H9 (cell line): ENCODE data around the gene RTTN. TPM values are rescaled to one million over a fixed set of nuclear protein-coding genes. Genes with fewer than 3 reads are reported as not detected.

Experiments
- DNase-seq: peaks from one replicate; pipeline ENCODE4 v3.0.0-alpha.2; 2017
- H2AFZ ChIP-seq: one replicate; pipeline ENCODE4 v1.6.1; 2013; ENCODE audit warnings: mild to moderate bottlenecking, low read length, control low read depth, moderate library complexity
- H2AK5ac ChIP-seq: 2 replicates; pipeline ENCODE4 v1.6.1; 2013; ENCODE audit warnings: low read length, control low read depth, mixed read lengths; ENCODE audit not compliant: insufficient read length
- H2BK120ac ChIP-seq: one replicate; pipeline ENCODE4 v1.6.1; 2013; ENCODE audit warnings: low read depth, mild to moderate bottlenecking, low read length, control low read depth, inconsistent platforms; ENCODE audit not compliant: poor library complexity, severe bottlenecking
- H2BK12ac ChIP-seq: 2 replicates; pipeline ENCODE4 v1.6.1; 2013; ENCODE audit warnings: low read length, control low read depth, mixed read lengths, low read depth; ENCODE audit not compliant: insufficient read length
- H2BK15ac ChIP-seq: 2 replicates; pipeline ENCODE4 v1.6.1; 2013; ENCODE audit warnings: low read depth, low read length, control low read depth
- H2BK20ac ChIP-seq: one replicate; pipeline ENCODE4 v1.6.1; 2013; ENCODE audit warnings: low read depth, mild to moderate bottlenecking, low read length, control low read depth, inconsistent platforms; ENCODE audit not compliant: poor library complexity, severe bottlenecking
- H2BK5ac ChIP-seq: 2 replicates; pipeline ENCODE4 v1.6.1; 2013; ENCODE audit warnings: low read length, control low read depth, mixed read lengths; ENCODE audit not compliant: insufficient read length
- H3K14ac ChIP-seq: 2 replicates; pipeline ENCODE4 v1.6.1; 2013; ENCODE audit warnings: low read length, control low read depth; ENCODE audit not compliant: insufficient read depth
- H3K18ac ChIP-seq: 2 replicates; pipeline ENCODE4 v1.6.1; 2013; ENCODE audit warnings: low read depth, mild to moderate bottlenecking, mixed read lengths, low read length, control low read depth; ENCODE audit not compliant: insufficient read length
- H3K23ac ChIP-seq: 2 replicates; pipeline ENCODE4 v1.6.1; 2013; ENCODE audit warnings: low read length, control low read depth, mixed read lengths, low read depth; ENCODE audit not compliant: insufficient read length
- H3K23me2 ChIP-seq: 2 replicates; pipeline ENCODE4 v1.6.1; 2013; ENCODE audit warnings: low read depth, mild to moderate bottlenecking, mixed read lengths, low read length, control low read depth; ENCODE audit not compliant: insufficient read length, poor library complexity, severe bottlenecking
- H3K27ac ChIP-seq: 2 replicates; pipeline ENCODE4 v1.5.1; 2013; ENCODE audit warnings: low read length, control low read depth, mixed read lengths, low read depth; ENCODE audit not compliant: insufficient read length
- H3K27me3 ChIP-seq: 2 replicates; pipeline ENCODE4 v1.6.1; 2013; ENCODE audit warnings: low read length, control low read depth, inconsistent platforms; ENCODE audit not compliant: insufficient read depth
- H3K4ac ChIP-seq: 2 replicates; pipeline ENCODE4 v1.6.1; 2013; ENCODE audit warnings: low read depth, mild to moderate bottlenecking, control low read depth, inconsistent platforms, low read length, moderate library complexity
- H3K4me1 ChIP-seq: 2 replicates; pipeline ENCODE4 v1.6.1; 2013; ENCODE audit warnings: low read length, control low read depth, inconsistent platforms; ENCODE audit not compliant: insufficient read depth
- H3K4me2 ChIP-seq: 2 replicates; pipeline ENCODE4 v1.6.1; 2013; ENCODE audit warnings: low read length, control low read depth, mixed read lengths; ENCODE audit not compliant: insufficient read length, insufficient read depth
- H3K56ac ChIP-seq: 2 replicates; pipeline ENCODE4 v1.6.1; 2013; ENCODE audit warnings: low read depth, mild to moderate bottlenecking, mixed read lengths, low read length, control low read depth; ENCODE audit not compliant: insufficient read length
- H3K79me1 ChIP-seq: 2 replicates; pipeline ENCODE4 v1.6.1; 2013; ENCODE audit warnings: low read depth, mild to moderate bottlenecking, moderate library complexity, low read length, control low read depth, inconsistent platforms; ENCODE audit not compliant: insufficient read depth, poor library complexity, severe bottlenecking
- H3K79me2 ChIP-seq: 2 replicates; pipeline ENCODE4 v1.6.1; 2013; ENCODE audit warnings: low read length, control low read depth, inconsistent platforms; ENCODE audit not compliant: insufficient read depth
- H3K9ac ChIP-seq: 2 replicates; pipeline ENCODE4 v1.6.1; 2013; ENCODE audit warnings: low read length, control low read depth, mixed read lengths; ENCODE audit not compliant: insufficient read length; ENCODE audit errors: extremely low read depth
- H3K9me3 ChIP-seq: one replicate; pipeline ENCODE4 v1.6.1; 2013; ENCODE audit warnings: low read depth, low read length, inconsistent platforms; ENCODE audit not compliant: control insufficient read depth
- H3T11ph ChIP-seq: one replicate; pipeline ENCODE4 v1.6.1; 2013; ENCODE audit warnings: mild to moderate bottlenecking, low read length, control low read depth, inconsistent platforms
- H4K20me1 ChIP-seq: one replicate; pipeline ENCODE4 v1.6.1; 2013; ENCODE audit not compliant: control insufficient read depth, insufficient read length, insufficient read depth
- H4K5ac ChIP-seq: 2 replicates; pipeline ENCODE4 v1.6.1; 2013; ENCODE audit warnings: low read depth, mild to moderate bottlenecking, mixed read lengths, low read length, control low read depth; ENCODE audit not compliant: insufficient read length
- H4K8ac ChIP-seq: replicated peaks from 2 replicates; pipeline ENCODE4 v1.6.1; 2013; ENCODE audit warnings: low read length, control low read depth, mixed read lengths, low read depth; ENCODE audit not compliant: insufficient read length
- H4K91ac ChIP-seq: 2 replicates; pipeline ENCODE4 v1.6.1; 2013; ENCODE audit warnings: low read depth, mild to moderate bottlenecking, moderate library complexity, mixed read lengths, low read length, control low read depth; ENCODE audit not compliant: insufficient read length
- H3K27ac Mint-ChIP-seq, 3 experiments: 2 replicates in 2 of 3; 3 replicates in 1 of 3; pipeline ENCODE4 v1.8.0; 2020 to 2021; ENCODE audit warnings: mixed read lengths in 3 of 3, mild to moderate bottlenecking in 1 of 3, moderate library complexity in 1 of 3
- H3K27me3 Mint-ChIP-seq: 2 replicates; pipeline ENCODE4 v1.8.0; 2021; ENCODE audit warnings: low read depth, mild to moderate bottlenecking, moderate library complexity, mixed read lengths
- H3K36me3 Mint-ChIP-seq, 3 experiments: 2 replicates in 2 of 3; 3 replicates in 1 of 3; pipeline ENCODE4 v1.8.0; 2020 to 2021; ENCODE audit warnings: low read depth in 3 of 3, mixed read lengths in 3 of 3; ENCODE audit not compliant: insufficient read depth in 1 of 3
- H3K4me1 Mint-ChIP-seq, 2 experiments: 2 replicates each; pipeline ENCODE4 v1.8.0; 2020; ENCODE audit warnings: mixed read lengths in 2 of 2
- H3K4me3 Mint-ChIP-seq, 2 experiments: 2 replicates in 1 of 2; 3 replicates in 1 of 2; pipeline ENCODE4 v1.8.0; 2020 to 2021; ENCODE audit warnings: mild to moderate bottlenecking in 2 of 2, mixed read lengths in 2 of 2, moderate library complexity in 1 of 2
- H3K9me3 Mint-ChIP-seq, 2 experiments: 2 replicates in 1 of 2; 3 replicates in 1 of 2; pipeline ENCODE4 v1.8.0; 2020; ENCODE audit warnings: mild to moderate bottlenecking in 2 of 2, mixed read lengths in 2 of 2, moderate library complexity in 1 of 2
- CTCF ChIP-seq: fragments of 200-600 bp; sonication (generic); conservative IDR thresholded peaks from 3 replicates; pipeline ENCODE4 v1.8.0; 2021; ENCODE audit warnings: antibody characterized with exemption, mild to moderate bottlenecking
- WGBS: extraction: QIAGEN DNeasy Blood & Tissue Kit; methylation state at CpG from one replicate; pipeline ENCODE4 v1.1.7; 2013; ENCODE audit warnings: missing lambda C conversion rate, low lambda C conversion rate, mixed read lengths; ENCODE audit not compliant: insufficient read length; ENCODE audit errors: extremely low coverage; 5-methylcytosine and 5-hydroxymethylcytosine counted together
- total RNA-seq: library from RNA; stranded (reverse); gene quantifications from 2 replicates; pipeline ENCODE4 v1.2.1, GENCODE V29; 2021

Gene RTTN
- total RNA-seq, 1 experiment from 2014 or later, result 17.6 TPM

GRCh38 chr18:70089858-70090257 is 115.6 kb downstream of the RTTN start:
- H3K4ac ChIP-seq, result no peak overlapping the region
- H3K27ac ChIP-seq, result no peak overlapping the region
- H2AK5ac ChIP-seq, result no peak overlapping the region
- H2BK15ac ChIP-seq, result no peak overlapping the region
- no peak overlapping the region for H3K14ac ChIP-seq
- no peak overlapping the region for H2BK20ac ChIP-seq
- no peak for DNase-seq
- H3K79me2 ChIP-seq, result no peaks in the 10 kb centered on the region
- no peak for TF ChIP-seq CTCF
- no peak overlapping the region for H4K91ac ChIP-seq
- Mint-ChIP-seq H3K4me3 (no peak overlapping the region), H3K4me1 (no peaks in the 10 kb centered on the region), H3K36me3 (peaks cover 15 to 24% (median 17%) of the 10 kb centered on the region in 3 experiments), H3K9me3 (peaks cover 9 to 14% of the 10 kb centered on the region in 2 experiments), H3K27me3 (no peaks in the 10 kb centered on the region), H3K27ac (no peak overlapping the region)
- no peak overlapping the region for H3K9ac ChIP-seq
- H3K4me2 ChIP-seq, result no peak overlapping the region
- H3K27me3 ChIP-seq, result no peaks in the 10 kb centered on the region
- H2BK5ac ChIP-seq, result no peak overlapping the region
- no peak overlapping the region for H4K8ac ChIP-seq
- H3T11ph ChIP-seq, result no peak overlapping the region
- H3K9me3 ChIP-seq, result no peaks in the 10 kb centered on the region
- no peak overlapping the region for H2BK12ac ChIP-seq
- no peaks in the 10 kb centered on the region for H3K23me2 ChIP-seq
- H3K56ac ChIP-seq, result no peak overlapping the region
- no peak overlapping the region for H2BK120ac ChIP-seq
- no peaks in the 10 kb centered on the region for H3K79me1 ChIP-seq
- H4K20me1 ChIP-seq, result no peaks in the 10 kb centered on the region
- WGBS, result no CpG with 5 or more reads among the region's 1 CpG
- H2AFZ ChIP-seq, result no peak overlapping the region
- no peaks in the 10 kb centered on the region for H3K4me1 ChIP-seq
- no peak overlapping the region for H4K5ac ChIP-seq
- no peak overlapping the region for H3K18ac ChIP-seq
- H3K23ac ChIP-seq, result no peak overlapping the region
